T-cell (primary cell): Measurements from ENCODE around the gene TMEM178B. TPM values are rescaled to one million over a fixed set of nuclear protein-coding genes. Genes with fewer than 3 reads are reported as not detected.

Source experiments
- ATAC-seq, 4 experiments: fragments of 200-7000 bp in 3 of 4; fragments of 150-1000 bp in 1 of 4; cut with Tn5 transposase; replicated peaks in 1 of 4; 1 replicate in 3 of 4; 2 replicates in 1 of 4; pipeline ENCODE4 v1.10.0; 2021; ENCODE audit warnings: moderate library complexity in 3 of 4, mild to moderate bottlenecking in 2 of 4, moderate number of reproducible peaks in 1 of 4
- CTCF ChIA-PET, 2 donors: fragments of 300-600 bp; sonication (Branson Sonifier 250); formaldehyde crosslinking; loops; one replicate each; lab custom pipeline; 2022; ENCODE audit warnings: antibody characterized with exemption in 2 of 2; lab: Charles Lee
- POLR2A ChIA-PET, 2 donors: fragments of 300-600 bp; sonication (Branson Sonifier 250); formaldehyde crosslinking; loops; one replicate each; lab custom pipeline; 2022; ENCODE audit warnings: antibody characterized with exemption in 2 of 2; lab: Charles Lee
- DNase-seq, 35 experiments: peaks; one replicate each; pipeline versions ENCODE4 v3.0.0 to v3.0.0-alpha.2; 2013 to 2023
- H3K27ac ChIP-seq: one replicate; pipeline ENCODE4 v1.5.1; 2013; ENCODE audit warnings: low read length
- H3K27me3 ChIP-seq, 2 experiments: replicated peaks in 1 of 2; 1 replicate in 1 of 2; 2 replicates in 1 of 2; pipeline versions ENCODE4 v1.6.1 to v1.7.0; 2013; ENCODE audit warnings: low read length in 1 of 2, mixed read lengths in 1 of 2; ENCODE audit not compliant: control insufficient read depth in 2 of 2, insufficient read depth in 2 of 2; ENCODE audit errors: extremely low read depth in 1 of 2
- H3K36me3 ChIP-seq, 2 donors: 1 replicate in 1 of 2; 2 replicates in 1 of 2; pipeline versions ENCODE4 v1.6.1 to v1.7.0; 2013; ENCODE audit warnings: low read length in 1 of 2; ENCODE audit not compliant: control insufficient read depth in 2 of 2, insufficient read depth in 1 of 2; ENCODE audit errors: extremely low read depth in 1 of 2
- H3K4me1 ChIP-seq, 2 experiments: 1 replicate in 1 of 2; 2 replicates in 1 of 2; pipeline versions ENCODE4 v1.6.1 to v1.7.0; 2013; ENCODE audit warnings: low read length in 2 of 2, mixed read lengths in 1 of 2; ENCODE audit not compliant: insufficient read depth in 2 of 2, control insufficient read depth in 1 of 2; ENCODE audit errors: extremely low read depth in 1 of 2
- H3K4me3 ChIP-seq, 2 donors: 1 replicate in 1 of 2; 2 replicates in 1 of 2; pipeline versions ENCODE4 v1.5.1 to v1.7.0; 2013; ENCODE audit warnings: mild to moderate bottlenecking in 2 of 2, low read length in 1 of 2, moderate library complexity in 1 of 2; ENCODE audit not compliant: control insufficient read depth in 1 of 2; ENCODE audit errors: extremely low read depth in 1 of 2
- H3K9me3 ChIP-seq: 2 replicates; pipeline ENCODE4 v1.7.0; 2013
- H3K27ac Mint-ChIP-seq, 2 donors: one replicate each; pipeline ENCODE4 v1.8.0; 2020 to 2021; ENCODE audit warnings: mild to moderate bottlenecking in 2 of 2, mixed read lengths in 2 of 2
- H3K27me3 Mint-ChIP-seq, 2 donors: one replicate each; pipeline ENCODE4 v1.8.0; 2021 to 2022; ENCODE audit warnings: mixed read lengths in 2 of 2
- H3K36me3 Mint-ChIP-seq: one replicate; pipeline ENCODE4 v1.8.0; 2021; ENCODE audit warnings: mixed read lengths
- H3K4me1 Mint-ChIP-seq, 3 donors: one replicate each; pipeline ENCODE4 v1.8.0; 2020 to 2022; ENCODE audit warnings: mixed read lengths in 3 of 3, mild to moderate bottlenecking in 1 of 3
- H3K4me3 Mint-ChIP-seq, 3 donors: one replicate each; pipeline ENCODE4 v1.8.0; 2020 to 2022; ENCODE audit warnings: mild to moderate bottlenecking in 3 of 3, mixed read lengths in 3 of 3, moderate library complexity in 3 of 3
- H3K9me3 Mint-ChIP-seq, 3 donors: one replicate each; pipeline ENCODE4 v1.8.0; 2020 to 2022; ENCODE audit warnings: mixed read lengths in 3 of 3
- WGBS: methylation state at CpG from one replicate; pipeline ENCODE4 v1.1.5; 2013; ENCODE audit warnings: missing lambda C conversion rate; ENCODE audit not compliant: insufficient coverage; 5-methylcytosine and 5-hydroxymethylcytosine counted together
- total RNA-seq, 35 experiments: library from RNA in 6 of 35; stranded (reverse) in 6 of 35; fragments of 120-200 nt in 1 of 35; gene quantifications; one replicate each; pipeline versions ENCODE4 v1.2.1 to v1.2.4 and lab custom pipeline; 2013 to 2026

Gene TMEM178B
- total RNA-seq, 5 donors from 2014 or later (not counting 1 experiment from before 2014, with no cell fraction given): 0.14 to 0.86 (median 0.32) TPM

DNA sequence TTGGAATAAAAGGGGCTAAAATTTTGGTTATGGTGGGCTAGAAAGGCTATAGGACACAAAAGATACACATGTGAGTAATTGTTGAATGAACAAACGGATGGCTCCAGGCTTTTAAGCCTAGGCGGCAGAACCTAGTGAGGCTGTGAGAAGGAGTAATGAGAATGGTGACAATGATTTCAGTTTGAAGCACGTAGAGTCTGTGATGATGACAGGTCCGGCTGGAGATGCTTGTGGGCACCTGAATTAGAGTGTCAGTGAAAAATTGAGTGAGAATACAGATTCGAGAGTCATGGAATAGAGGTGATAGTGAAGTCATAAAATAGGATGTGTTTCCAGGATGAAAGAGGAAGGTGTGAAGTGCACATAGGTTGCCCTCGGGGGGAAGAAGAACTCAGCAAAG, 170.6 kb downstream of the TMEM178B start:
- Histone ChIP-seq H3K9me3 (no peaks in the 10 kb centered on the region), H3K4me1 (no peaks in the 10 kb centered on the region), H3K27ac (no peak overlapping the region), H3K4me3 (no peak overlapping the region), H3K27me3 (no peaks in the 10 kb centered on the region), H3K36me3 (no peaks in the 10 kb centered on the region)
- DNase-seq (no peak), ATAC-seq (no peak)
- ChIA-PET POLR2A (no interaction called here), CTCF (no interaction called here)
- no peaks in the 10 kb centered on the region for H3K9me3 Mint-ChIP-seq
- 82% methylated on average over 5 of the region's 6 CpGs for WGBS
- no peak overlapping the region for H3K4me3 Mint-ChIP-seq
- H3K27me3 Mint-ChIP-seq: peaks cover 2 to 7% of the 10 kb centered on the region in 2 donors
- no peaks in the 10 kb centered on the region for H3K36me3 Mint-ChIP-seq
- H3K4me1 Mint-ChIP-seq: no peaks in the 10 kb centered on the region
- H3K27ac Mint-ChIP-seq: no peak overlapping the region

DNA sequence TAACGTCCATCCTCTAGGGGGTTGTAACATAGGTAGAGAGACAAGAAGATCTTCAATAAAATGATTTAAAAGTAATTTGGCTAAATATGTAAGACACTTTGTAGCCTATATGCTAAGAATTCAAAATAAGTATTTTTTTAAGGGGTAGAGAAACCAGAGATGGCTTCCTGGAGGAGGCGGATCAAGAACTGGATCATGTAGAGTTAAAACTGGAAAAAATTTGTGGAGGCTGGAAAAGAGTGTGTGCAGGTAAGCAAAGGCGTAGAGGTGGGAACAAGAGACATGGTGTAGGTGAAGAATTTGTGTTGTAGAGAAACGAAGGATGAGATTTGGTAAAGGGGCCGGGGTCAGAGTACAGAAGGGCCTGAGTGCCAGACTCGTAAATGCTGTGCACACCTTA, 172.6 kb downstream of the TMEM178B start:
- Histone ChIP-seq H3K27ac (no peak overlapping the region), H3K4me3 (no peak overlapping the region), H3K36me3 (no peaks in the 10 kb centered on the region), H3K27me3 (no peaks in the 10 kb centered on the region), H3K9me3 (no peaks in the 10 kb centered on the region), H3K4me1 (no peaks in the 10 kb centered on the region)
- POLR2A ChIA-PET: no interaction called here
- H3K4me1 Mint-ChIP-seq: no peaks in the 10 kb centered on the region
- 79% methylated on average over 5 of the region's 6 CpGs for WGBS
- CTCF ChIA-PET: no interaction called here
- H3K4me3 Mint-ChIP-seq: no peak overlapping the region
- H3K9me3 Mint-ChIP-seq: no peaks in the 10 kb centered on the region
- H3K27me3 Mint-ChIP-seq: peaks cover 2 to 7% of the 10 kb centered on the region in 2 donors
- DNase-seq: no peak
- no peak overlapping the region for H3K27ac Mint-ChIP-seq
- ATAC-seq: no peak
- H3K36me3 Mint-ChIP-seq: no peaks in the 10 kb centered on the region

DNA sequence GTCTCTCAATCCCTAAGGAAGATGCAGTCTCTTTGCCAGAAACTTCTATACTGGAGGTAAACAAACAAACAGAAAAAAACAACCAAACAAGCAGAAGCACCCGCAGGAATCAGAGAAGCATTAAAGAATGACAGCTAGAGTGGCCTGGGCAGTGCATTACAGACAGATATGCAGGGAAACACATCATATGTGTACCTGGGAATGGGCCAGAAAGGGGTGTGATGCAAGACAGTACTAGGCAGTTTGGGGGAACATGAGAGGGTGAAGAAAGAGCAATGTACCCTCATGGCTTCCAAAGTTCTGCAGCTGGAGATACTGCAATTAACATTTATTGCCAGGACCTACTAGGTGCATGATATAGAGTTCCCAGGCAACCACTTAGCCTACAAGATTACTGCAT, 177.3 kb downstream of the TMEM178B start:
- Histone ChIP-seq H3K27me3 (peaks cover 0 to 10% of the 10 kb centered on the region in 2 experiments), H3K4me1 (no peaks in the 10 kb centered on the region), H3K9me3 (no peaks in the 10 kb centered on the region), H3K36me3 (no peaks in the 10 kb centered on the region), H3K4me3 (no peak overlapping the region), H3K27ac (no peak overlapping the region)
- DNase-seq (no peak), ATAC-seq (no peak)
- POLR2A ChIA-PET: no interaction called here
- Mint-ChIP-seq H3K27ac (no peak overlapping the region), H3K4me3 (no peak overlapping the region), H3K4me1 (no peaks in the 10 kb centered on the region), H3K36me3 (no peaks in the 10 kb centered on the region), H3K9me3 (no peaks in the 10 kb centered on the region), H3K27me3 (peaks cover 2 to 9% of the 10 kb centered on the region in 2 donors)
- no CpG with 5 or more reads among the region's 1 CpG for WGBS
- CTCF ChIA-PET: no interaction called here

DNA sequence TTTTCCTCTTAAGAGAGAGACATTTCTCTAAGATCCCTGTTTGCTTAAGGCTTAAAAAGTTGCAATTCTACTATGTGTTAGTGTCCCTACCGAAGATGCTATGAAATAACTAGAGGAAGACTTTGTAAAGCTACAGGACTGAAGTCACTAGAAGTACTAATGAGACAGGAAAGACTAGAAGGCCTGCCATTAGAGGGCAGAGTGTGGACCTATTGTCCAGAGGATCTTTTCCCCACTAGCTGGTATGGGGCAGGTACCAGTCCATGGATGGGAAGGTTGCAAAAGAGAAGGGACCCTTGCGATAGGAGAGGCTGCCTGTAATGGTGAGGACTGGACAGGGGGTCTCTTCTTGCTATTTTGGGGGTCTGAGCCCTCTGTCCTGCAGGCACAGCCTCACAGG, 178.1 kb downstream of the TMEM178B start:
- peaks cover 0 to 6% (median 5%) of the 10 kb centered on the region in 3 donors for H3K9me3 Mint-ChIP-seq
- Histone ChIP-seq H3K27ac (no peak overlapping the region), H3K9me3 (no peaks in the 10 kb centered on the region), H3K4me1 (no peaks in the 10 kb centered on the region), H3K27me3 (peaks cover 0 to 10% of the 10 kb centered on the region in 2 experiments), H3K36me3 (no peaks in the 10 kb centered on the region), H3K4me3 (no peak overlapping the region)
- POLR2A ChIA-PET: no interaction called here
- peaks cover 2 to 9% of the 10 kb centered on the region in 2 donors for H3K27me3 Mint-ChIP-seq
- H3K27ac Mint-ChIP-seq: no peak overlapping the region
- 57% methylated on average over 1 of the region's 2 CpGs for WGBS
- no peaks in the 10 kb centered on the region for H3K4me1 Mint-ChIP-seq
- H3K36me3 Mint-ChIP-seq: no peaks in the 10 kb centered on the region
- no peak for DNase-seq
- H3K4me3 Mint-ChIP-seq: no peak overlapping the region
- ATAC-seq: no peak
- CTCF ChIA-PET: no interaction called here

DNA sequence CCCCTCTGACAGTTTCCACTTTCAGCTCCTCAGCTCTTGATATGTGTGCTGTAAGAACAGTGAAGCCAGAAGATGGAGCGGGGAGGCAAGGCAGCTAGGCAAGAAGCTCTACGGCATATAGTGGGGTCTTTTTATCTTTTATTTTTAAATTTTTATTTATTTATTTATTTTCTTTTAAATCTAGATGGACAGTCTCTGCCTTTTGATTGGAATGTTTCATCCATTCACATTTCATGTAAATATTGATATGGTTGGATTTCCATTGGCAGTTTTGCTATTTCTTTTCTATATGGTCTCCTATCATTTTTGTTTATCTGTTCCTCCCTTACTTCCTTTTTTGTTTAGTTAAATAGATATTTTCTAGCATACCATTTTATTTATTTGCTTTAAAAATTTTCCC, 183.7 kb downstream of the TMEM178B start:
- Mint-ChIP-seq H3K4me3 (no peak overlapping the region), H3K4me1 (no peaks in the 10 kb centered on the region), H3K9me3 (peaks cover 13 to 26% (median 17%) of the 10 kb centered on the region in 3 donors), H3K36me3 (peaks cover 7% of the 10 kb centered on the region), H3K27ac (no peak overlapping the region), H3K27me3 (peaks cover 2 to 7% of the 10 kb centered on the region in 2 donors)
- ChIA-PET CTCF (no interaction called here), POLR2A (no interaction called here)
- Histone ChIP-seq H3K27ac (no peak overlapping the region), H3K36me3 (no peaks in the 10 kb centered on the region), H3K27me3 (peaks cover 0 to 8% of the 10 kb centered on the region in 2 experiments), H3K4me3 (no peak overlapping the region), H3K4me1 (no peaks in the 10 kb centered on the region), H3K9me3 (no peaks in the 10 kb centered on the region)
- DNase-seq: no peak
- ATAC-seq: no peak
- WGBS: no CpG with 5 or more reads among the region's 2 CpGs

DNA sequence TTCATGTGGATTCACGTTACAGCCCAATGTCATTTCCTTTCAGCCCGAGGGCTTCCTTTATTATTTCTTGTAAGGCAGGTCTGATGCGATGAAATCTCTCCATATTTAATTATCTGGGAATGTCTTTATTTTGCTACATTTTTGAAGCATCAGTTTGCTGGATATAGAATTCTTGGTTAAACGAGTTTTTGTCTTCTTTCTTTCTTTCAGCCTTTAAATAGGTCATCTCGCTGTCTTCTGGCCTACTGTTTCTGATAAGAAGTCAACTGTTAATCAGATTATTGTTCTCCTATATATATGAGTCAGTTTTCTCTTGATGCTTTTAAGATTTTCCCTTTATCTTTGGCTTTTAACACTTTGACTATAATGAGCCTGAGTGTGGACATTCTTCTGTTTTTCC, 184.7 kb downstream of the TMEM178B start:
- Histone ChIP-seq H3K36me3 (no peaks in the 10 kb centered on the region), H3K27ac (no peak overlapping the region), H3K27me3 (peaks cover 0 to 3% of the 10 kb centered on the region in 2 experiments), H3K9me3 (no peaks in the 10 kb centered on the region), H3K4me3 (no peak overlapping the region), H3K4me1 (no peaks in the 10 kb centered on the region)
- DNase-seq (no peak), ATAC-seq (no peak)
- Mint-ChIP-seq H3K27ac (no peak overlapping the region), H3K27me3 (peaks cover 7 to 15% of the 10 kb centered on the region in 2 donors), H3K9me3 (peaks cover 13 to 26% (median 17%) of the 10 kb centered on the region in 3 donors), H3K36me3 (peaks cover 7% of the 10 kb centered on the region), H3K4me1 (peaks cover 0 to 5% (median 0%) of the 10 kb centered on the region in 3 donors), H3K4me3 (no peak overlapping the region)
- WGBS: no CpG with 5 or more reads among the region's 5 CpGs
- POLR2A ChIA-PET: no interaction called here
- CTCF ChIA-PET: no interaction called here
